SH-SY5Y (cell line): Measurements from ENCODE around the gene SLC26A9.

Experiments
- GATA2 ChIP-seq: IDR thresholded peaks from 2 replicates; pipeline ENCODE4 v1.6.1; 2011; ENCODE audit warnings: mild to moderate bottlenecking, low read depth, low read length
- GATA3 ChIP-seq: IDR thresholded peaks from 2 replicates; pipeline ENCODE4 v1.6.1; 2011; ENCODE audit warnings: low read depth, mild to moderate bottlenecking, low read length, moderate library complexity

GRCh38 chr1:205951746-205952145 lies 8.5 kb upstream of the SLC26A9 start:
- no peak for TF ChIP-seq GATA3
- no peak for TF ChIP-seq GATA2
